ENCODE measurements around the gene MBNL1.
"Not testable (repeated sequence)": the region's sequence is repeated elsewhere in the genome, so short reads cannot be mapped to it uniquely, and the experiment has no call there.

MBNL1 gene

DNA sequence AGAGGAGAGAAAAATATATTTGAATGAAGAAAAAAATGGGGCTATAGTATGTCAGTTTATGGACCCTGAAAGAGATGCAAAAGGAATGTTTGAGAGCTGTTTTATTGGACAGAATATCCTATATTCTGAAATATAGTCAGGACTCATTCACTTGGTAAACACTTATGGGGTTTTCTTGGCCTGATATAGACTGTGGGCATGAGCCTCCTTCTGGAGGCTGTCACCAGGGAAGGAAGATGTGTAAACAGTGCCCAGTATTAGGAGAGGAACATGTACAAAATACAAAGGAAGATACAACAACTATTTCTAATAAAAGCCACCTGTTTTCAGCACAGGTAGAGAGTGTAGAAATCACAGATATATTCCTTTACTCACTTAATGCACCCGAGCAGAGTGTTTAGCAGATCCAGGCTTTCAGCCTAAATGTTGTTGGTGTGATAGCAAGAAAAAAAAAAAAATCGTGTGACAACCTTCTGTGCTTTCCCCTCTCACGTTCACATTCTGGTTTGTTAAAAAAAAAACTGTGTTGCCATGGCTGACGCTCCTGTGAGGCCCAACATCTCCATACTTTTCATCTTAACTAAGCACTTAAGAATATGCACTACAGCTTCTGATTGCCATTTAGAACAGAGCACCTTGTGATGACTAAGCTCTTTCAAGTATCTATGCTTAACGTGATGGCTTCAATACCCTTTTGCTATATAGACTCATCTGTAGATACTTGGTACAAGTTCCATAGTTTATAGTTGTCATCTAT is 134.1 kb downstream of the MBNL1 start:
- DNase-seq (ENCODE audit: low read depth, low spot score) = no peak

DNA sequence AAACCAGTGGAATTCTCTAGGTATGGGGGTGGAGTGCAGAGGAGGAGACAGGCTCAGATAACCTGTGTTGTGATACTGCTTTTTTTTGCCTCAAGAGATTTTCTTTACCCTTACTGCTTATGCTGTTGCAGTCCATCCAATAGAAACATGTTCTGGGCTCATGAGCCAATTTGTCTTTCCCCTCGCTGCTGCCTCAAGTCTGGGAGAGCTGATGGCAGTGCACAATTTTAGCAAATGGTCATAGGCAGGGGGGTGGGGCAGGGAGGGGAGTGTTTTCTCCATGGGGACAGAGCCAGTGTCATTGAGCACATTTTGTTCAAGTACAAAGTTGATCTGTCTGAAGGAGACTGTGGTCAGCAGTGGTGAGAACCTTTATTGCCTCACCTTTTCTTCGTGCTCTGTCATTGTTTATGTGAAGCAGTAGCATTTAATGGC is 134.9 kb downstream of the MBNL1 start:
- DNase-seq (ENCODE audit: low read depth, low spot score) = no peak

DNA sequence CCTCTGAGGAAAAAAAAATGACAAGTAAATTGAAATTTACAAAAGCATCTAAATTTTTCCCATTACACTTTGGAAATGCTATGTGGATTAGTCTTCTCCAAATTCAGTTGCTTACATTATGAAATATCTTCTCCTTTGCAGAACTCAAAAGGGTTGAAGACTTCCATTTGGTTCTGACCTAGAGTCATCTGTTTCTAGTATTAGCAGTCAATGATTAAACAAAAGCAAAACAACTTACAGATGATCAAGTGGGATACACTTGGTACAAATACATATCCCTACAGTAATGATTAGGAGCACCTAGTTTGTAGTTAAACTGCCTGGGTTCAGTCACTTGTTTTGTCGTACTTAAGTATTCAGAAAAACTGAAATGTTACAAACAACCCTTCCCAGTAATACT is 136.2 kb downstream of the MBNL1 start:
- no peak for DNase-seq (ENCODE audit: low read depth, low spot score)

DNA sequence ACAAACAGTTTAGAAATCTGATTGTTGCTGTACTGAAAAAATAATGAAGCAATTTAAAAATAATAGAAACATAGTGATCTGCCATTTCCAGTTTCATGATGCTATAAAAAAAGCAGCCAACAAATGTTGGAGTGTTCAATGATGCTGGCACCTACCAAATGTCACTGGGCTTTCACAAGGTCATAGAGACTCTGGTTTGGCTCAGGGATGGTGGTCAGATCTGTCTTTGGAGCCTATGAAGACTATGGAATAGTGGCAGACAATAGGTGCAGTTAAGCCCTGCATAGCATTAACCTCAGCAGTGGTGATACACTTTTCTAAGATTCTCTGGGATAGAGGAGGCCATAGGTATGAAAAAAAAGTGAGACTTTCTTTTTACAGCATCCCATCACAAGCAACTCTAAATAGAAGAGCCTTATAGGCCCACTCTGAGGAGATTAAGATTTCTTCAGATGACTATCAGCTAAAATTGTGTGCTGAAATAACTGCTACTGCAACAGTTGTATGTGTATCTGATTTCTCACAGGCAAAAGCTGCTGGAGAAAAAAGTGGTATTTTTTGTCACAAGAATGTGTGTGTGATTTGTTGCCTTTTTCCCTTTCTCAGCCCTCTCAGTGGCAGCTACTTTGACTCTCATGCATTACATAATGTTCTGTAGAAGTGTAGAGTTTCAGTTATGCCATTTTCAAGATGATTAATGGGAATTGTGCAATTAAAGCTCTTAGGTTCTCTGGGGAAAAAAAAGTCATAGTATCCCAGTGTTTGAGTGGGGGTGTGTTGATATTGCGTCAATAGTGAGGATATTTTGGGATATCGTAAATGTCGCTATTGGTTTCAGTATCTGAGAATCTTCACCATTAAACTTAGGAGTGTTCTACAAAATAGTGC is 137.4 kb downstream of the MBNL1 start:
- DNase-seq (ENCODE audit: low read depth, low spot score) = no peak

DNA sequence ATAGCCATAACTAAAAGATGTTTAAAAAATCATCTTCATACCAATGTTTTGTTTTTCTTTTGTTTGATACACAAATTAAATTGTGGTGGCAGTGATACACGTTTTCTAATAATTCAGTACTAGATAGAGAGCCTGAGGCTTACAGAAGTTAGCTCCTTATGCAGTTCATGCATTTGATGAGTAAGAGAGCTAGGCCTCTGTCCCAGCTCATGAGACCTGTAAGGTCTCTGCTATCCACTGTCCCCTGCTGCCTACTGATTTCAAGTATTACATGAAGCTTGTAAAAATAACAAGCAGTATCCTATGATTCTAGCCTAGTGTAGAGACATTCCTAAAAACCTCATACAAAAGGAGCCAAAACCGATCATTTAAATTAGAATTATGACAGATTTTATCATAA is 144.5 kb downstream of the MBNL1 start:
- no peak for DNase-seq (ENCODE audit: low read depth, low spot score)

DNA sequence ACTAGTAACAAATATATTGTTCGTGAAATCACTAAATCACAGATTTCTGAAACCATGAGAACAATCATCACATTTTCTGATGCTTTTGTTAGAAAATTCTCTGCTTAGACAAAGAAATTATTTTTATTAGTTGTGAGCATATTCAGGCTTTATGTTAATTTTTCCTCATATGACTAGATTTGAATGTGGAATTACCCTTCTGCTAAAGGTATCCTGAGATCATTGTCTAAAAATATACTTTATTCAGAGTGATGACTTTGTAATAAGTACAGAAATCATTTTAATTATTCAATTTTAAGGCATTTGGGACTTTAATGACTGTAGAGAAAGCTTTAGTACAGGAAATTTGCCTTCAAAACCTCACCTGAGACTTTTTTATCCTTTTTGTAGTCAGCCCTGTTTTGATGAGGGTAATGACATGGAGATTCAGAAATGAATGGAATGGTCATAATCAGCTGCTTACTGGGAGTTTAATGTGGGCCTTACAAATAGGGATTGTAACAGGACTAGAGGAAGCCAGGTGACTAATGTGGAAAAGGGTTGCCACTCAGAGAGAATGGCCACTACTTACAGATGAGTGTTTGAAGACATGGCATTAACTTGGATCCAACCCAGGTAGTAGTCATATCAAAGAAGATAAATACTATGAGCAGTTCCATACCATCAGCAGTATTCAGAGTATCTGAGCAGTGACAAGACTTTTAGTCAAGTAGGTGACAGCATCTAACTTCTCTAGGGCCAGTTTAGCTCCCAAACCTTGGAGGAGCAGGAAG is 148.3 kb downstream of the MBNL1 start:
- no peak for DNase-seq (ENCODE audit: low read depth, low spot score)

DNA sequence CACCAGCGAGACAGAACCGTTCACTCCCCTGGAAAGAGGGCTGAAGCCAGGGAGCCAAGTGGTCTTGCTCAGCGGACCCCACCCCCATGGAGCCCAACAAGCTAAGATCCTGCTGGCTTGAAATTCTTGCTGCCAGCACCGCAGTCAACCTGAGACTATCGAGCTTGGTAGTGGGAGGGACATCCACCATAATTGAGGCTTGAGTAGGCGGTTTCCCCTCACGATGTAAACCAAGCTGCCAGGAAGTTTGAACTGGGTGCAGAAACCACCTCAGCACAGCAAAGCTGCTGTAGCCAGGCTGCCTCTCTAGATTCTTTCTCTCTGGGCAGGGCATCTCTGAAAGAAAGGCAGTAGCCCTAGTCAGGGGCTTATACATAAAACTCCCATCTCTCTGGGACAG is 151.0 kb downstream of the MBNL1 start:
- no peak for DNase-seq (ENCODE audit: low read depth, low spot score)

DNA sequence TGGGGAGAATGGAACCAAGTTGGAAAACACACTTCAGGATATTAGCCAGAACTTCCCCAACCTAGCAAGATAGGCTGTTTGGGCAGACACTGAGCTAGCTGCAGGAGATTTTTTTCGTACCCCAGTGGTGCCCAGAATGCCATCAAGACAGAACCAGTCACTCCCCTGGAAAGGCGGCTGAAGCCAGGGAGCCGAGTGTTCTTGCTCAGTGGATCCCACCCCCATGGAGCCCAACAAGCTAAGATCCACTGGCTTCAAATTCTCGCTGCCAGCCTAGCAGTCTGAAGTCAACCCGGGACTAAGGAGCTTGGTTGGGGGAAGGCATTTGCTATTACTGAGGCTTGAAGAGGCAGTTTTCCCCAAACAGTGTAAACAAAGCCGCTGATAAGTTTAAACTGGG is 152.4 kb downstream of the MBNL1 start:
- DNase-seq (ENCODE audit: low read depth, low spot score) = no peak

DNA sequence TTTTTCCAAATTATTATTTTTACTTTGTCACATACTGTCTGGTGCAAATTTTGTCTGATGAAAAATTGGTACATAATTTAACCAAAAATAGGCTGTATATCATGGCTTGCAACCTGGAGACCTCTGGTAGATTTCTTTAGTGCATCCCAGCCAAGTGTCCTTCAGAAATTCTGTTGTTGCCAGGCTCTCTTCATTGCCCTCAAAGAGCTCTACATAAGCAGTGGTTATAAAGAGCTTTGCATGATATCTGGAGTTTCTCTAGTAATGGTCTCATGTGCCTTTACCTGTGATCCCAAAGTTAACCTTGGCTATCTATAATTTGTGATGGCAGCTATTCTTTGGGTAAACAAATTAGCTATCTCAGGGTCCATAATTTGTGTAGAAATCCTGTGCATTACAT is 157.7 kb downstream of the MBNL1 start:
- no peak for DNase-seq (ENCODE audit: low read depth, low spot score)

DNA sequence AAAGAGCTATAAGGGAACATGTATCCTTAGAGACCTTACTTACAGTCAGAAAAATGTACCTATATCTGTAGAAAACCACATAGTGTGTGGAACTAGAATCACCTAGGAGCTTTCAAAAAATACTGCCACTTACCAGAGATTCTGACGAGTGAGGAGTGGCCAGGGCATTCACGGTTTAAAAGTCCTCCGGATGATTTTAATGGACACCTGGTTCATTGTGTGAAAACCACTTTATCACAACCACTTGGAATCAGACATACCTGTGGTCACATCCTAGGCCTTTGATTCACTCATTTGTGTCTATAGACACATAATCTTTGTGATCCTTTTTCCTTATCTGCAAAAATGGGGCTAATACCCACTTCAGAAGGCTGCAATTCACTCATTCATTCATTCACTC is 159.8 kb downstream of the MBNL1 start:
- DNase-seq (ENCODE audit: low read depth, low spot score) = no peak

DNA sequence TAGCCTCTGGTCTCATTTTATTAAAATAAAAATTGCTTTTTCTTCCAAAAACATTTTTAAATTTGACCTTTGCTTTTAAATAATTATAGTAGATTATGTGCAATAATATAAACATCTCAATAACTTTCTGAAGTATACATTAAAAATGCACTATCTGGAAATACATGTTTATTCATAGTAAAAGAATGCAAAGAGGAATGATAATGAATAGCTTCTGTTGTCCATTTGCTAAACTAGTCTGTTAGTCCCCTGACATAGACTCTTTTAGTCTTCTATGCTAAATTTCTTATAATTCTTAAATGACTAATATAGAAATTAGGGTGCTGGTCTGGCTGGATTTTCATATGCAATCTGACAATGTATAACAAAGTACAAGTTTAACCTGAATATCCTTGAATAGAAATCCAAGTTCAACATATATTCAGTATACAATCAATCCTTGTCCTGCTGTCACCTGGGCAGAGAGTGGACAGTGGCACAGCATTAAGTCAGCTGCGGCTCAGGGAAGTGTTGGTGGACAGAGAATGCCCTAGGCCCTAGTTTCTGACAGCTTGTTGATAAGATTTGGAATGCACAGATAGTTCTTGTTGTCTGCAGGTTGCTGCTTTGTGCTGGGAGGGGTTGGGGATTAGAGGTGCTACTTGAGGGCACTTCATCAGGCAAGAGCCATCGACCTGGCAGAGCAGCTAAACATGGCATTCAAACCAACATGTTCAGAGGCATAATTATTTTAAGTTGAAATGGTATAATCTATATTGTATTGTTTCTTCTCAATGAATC is 161.7 kb downstream of the MBNL1 start:
- no peak for DNase-seq (ENCODE audit: low read depth, low spot score)

DNA sequence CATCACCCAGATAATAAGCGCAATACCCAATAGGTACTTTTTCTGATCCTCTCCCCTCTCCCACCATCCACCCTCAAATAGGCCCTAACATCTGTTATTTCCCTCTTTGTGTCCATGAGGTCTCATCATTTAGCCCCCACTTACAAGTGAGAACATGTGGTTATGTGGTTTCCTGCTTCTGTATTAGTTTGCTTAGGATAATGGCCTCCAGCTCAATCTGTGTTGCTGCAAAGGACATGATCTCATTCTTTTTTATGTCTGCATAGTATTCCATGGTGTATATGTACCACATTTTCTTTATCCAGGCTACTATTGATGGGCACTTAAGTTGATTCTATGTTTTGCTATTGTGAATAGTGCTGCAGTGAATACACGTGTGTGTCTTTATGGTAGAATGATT is 165.4 kb downstream of the MBNL1 start:
- DNase-seq (ENCODE audit: low read depth, low spot score) = no peak

DNA sequence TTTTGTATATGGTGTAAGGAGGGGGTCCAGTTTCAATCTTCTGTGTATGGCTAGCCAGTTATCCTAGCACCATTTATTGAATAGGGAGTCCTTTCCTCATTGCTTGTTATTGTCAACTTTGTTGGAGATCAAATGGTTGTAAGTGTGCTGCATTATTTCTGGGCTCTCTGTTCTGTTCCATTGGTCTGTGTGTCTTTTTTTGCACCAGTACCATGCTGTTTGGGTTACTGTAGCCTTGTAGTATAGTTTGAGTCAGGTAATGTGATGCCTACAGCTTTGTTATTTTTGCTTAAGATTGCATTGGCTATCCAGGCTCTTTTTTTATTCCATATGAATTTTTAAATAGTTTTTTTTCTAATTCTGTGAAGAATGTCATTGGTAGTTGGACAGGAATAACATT is 166.5 kb downstream of the MBNL1 start:
- not testable (repeated sequence) for DNase-seq (ENCODE audit: low read depth, low spot score)

DNA sequence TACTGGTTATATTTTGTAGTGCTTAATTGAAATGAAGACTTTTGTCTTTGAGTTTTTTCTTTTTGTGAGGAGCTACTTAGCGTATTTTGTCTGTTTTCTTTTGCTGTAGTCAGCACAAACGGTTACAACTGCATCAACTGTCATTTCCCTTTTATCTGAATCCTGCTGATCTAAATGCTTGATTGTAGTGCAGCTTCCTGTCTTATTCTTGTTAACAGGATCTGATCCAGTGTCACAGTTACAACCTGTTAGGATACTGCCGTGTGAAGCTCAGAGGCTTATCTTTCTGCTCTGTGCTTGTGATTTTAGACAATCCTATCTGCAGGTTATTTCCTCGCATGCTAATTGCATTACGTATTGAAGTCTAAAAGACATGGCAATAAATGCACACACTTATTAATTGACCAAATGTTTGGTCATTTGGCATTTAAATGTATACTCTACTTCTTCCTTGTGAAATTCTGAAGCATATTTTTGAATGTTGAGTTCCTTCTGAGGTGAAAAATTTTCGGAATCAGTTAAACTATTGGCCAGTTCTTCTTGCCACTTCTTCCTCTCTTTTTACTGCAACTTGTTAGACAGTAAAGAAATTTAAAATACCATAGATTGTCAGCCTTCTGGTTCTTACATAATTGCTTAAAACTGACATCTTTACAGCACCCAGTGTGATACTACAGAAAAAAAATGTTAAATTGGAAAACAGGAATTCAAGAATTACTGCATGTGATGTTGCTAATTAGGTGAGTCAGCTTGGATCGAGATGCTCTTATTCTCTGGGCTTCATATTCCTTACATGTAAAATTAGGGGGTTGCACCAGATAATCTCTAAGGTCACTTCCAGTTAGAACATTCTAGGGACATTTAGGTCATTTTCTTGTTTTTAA is 168.2 kb downstream of the MBNL1 start:
- DNase-seq (ENCODE audit: low read depth, low spot score) = no peak

DNA sequence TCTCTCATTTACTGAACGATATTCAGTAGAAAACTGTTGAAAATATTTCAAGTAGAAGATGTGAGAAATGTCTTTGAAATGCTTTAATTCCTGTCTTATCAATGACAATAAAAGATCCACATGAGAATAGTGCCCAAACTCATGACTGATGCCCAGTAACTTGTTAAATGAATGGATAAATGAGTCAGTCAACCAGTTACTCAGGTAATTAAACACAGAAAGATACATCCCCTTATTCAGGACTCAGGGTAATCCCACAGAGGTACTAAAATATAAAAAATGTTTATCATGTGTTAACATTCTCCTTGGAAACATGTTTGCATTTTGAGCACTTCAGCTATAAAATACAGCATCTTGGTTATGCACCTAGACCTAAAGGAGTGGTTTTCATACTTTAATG is 169.5 kb downstream of the MBNL1 start:
- DNase-seq (ENCODE audit: low read depth, low spot score) = no peak

DNA sequence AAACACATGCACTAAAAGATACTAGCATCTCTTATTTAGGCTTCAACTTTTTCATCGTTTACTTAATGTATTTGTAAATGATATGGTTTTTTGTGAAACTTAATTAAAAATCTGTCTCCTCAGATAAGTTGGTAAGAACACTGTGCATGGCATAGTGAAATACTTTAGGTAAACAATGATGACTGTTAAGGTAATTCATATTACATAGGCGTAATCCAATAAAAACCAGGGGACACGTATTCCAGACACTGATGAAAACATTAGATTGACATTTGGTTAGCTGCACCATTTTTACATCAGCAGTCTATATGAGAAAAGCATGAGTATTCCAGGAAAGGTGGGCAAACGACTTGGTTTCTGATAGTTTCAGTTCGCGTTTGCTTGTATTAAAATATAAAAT is 170.0 kb downstream of the MBNL1 start:
- no peak for DNase-seq (ENCODE audit: low read depth, low spot score)

DNA sequence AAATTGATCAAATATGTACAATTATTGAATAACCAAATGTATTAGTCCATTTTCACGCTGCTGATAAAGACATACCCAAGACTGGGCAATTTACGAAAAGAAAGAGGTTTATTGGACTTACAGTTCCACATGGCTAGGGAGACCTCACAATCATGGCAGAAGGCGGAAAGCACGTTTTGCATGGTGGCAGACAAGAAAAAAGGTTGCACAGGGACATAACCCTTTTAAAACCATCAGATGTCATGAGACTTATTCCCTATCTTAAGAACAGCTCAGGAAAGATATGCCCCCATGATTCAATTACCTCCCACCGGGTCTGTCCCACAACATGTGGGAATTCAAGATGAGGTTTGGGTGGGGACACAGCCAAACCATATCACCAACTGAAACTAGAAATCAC is 171.5 kb downstream of the MBNL1 start:
- not testable (repeated sequence) for DNase-seq (ENCODE audit: low read depth, low spot score)

DNA sequence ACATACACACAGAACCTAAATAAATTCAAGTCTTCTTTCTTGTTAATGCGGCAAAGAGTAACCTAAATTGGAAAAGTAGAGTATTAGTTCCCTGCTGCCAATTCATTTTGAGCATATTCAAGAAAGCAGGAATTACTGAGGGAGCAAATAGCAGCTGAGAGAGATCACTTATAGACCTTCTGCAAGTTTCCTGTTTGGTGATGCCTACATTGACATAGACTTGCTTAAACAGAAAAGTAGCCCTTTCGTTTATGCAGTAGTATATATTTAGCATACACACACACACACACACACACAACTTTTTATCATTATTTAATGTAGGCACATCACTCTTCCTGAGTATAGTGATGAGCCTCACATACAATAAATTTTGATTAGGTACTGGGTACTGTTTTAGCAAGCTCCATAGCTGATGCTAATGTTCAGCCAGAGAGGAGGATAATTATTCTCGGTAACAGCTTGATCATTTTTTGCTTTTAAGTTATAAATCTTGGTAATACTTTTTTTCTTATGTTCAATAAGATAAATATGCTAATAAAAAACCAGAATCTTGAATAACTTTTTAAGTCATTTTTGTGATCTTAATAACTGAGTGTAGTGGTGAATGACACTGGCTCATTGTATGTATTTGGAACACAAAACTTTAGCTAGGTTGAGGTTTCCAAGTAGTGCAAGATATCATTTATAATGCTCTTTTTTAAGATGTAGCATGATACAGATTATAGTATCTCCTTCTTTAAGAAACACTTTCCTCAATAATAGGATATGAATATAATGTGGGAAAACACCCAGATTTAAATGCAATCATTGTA is 174.7 kb downstream of the MBNL1 start:
- DNase-seq (ENCODE audit: low read depth, low spot score) = no peak

DNA sequence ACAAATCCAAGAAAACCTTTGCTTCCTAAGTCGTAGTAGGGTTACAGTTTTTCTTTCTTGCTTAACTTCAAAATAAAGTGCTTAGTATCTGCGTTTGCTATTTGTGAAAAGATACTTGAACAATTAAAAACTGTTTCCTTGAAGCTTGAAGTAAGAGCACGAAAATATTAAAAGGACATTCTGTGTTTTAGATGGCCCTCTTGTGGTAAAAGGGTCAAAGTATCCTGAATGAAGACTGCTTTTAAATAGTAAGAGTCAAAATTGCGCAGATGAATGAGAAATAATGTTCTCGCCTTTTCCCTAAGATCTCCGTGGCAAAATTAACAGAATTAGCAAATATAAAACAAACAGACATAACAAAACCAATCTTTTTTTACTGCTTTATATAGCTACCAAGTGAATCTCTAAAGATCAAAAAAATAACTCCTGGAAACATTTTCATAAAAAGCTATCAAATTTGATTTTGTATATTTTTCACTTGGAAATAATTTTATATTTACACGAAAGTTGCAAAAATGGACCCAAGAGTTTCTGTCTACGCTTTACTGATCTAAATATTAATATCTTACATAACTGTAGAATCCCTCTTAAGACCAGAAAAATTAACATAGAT is 175.4 kb downstream of the MBNL1 start:
- DNase-seq (ENCODE audit: low read depth, low spot score) = no peak

Data from activated naive CD8-positive, alpha-beta T cell treated with anti-CD3 and anti-CD28 coated beads, Interleukin-2, amount 50 U/mL, for 16 hours (primary cell).